SK-N-SH (cell line): ENCODE measurements around the gene AHCYL1.

Experiments
- CTCF ChIP-seq: fragments of 200-600 bp; sonication (generic); IDR thresholded peaks from 2 replicates; pipeline ENCODE4 v1.6.1; 2017; ENCODE audit warnings: antibody characterized with exemption, mild to moderate bottlenecking, moderate library complexity
- ELF1 ChIP-seq: IDR thresholded peaks from 2 replicates; pipeline ENCODE4 v1.4.0; 2012
- EZH2phosphoT487 ChIP-seq: fragments of 200-600 bp; sonication (generic); IDR thresholded peaks from 2 replicates; pipeline ENCODE4 v1.6.1; 2017; ENCODE audit warnings: low read depth, mixed run types, mild to moderate bottlenecking, antibody characterized with exemption, moderate library complexity, borderline replicate concordance
- FOXJ3 ChIP-seq: sonication (generic); formaldehyde crosslinking; IDR thresholded peaks from 2 replicates; pipeline ENCODE4 v1.5.1; 2020; ENCODE audit warnings: mild to moderate bottlenecking, missing genetic modification reagents
- GATA2 ChIP-seq: sonication (generic); formaldehyde crosslinking; IDR thresholded peaks from 2 replicates; pipeline ENCODE4 v1.5.0; 2020; ENCODE audit warnings: mild to moderate bottlenecking, missing genetic modification reagents
- MXI1 ChIP-seq: IDR thresholded peaks from 2 replicates; pipeline ENCODE4 v1.6.1; 2012; ENCODE audit warnings: mild to moderate bottlenecking, low read depth, low read length, improper control_type of control experiment
- RAD21 ChIP-seq: IDR thresholded peaks from 2 replicates; pipeline ENCODE4 v1.6.1; 2012; ENCODE audit warnings: mild to moderate bottlenecking, low read length
- TAF1 ChIP-seq: IDR thresholded peaks from 2 replicates; pipeline ENCODE4 v1.6.1; 2012; ENCODE audit warnings: low read depth, mild to moderate bottlenecking, low read length, moderate library complexity, borderline replicate concordance

GRCh38 chr1:109985247-109986053, 885 bp downstream of the AHCYL1 start:
- TF ChIP-seq MXI1 (no peak), CTCF (no peak), EZH2phosphoT487 (no peak), ELF1 (no peak), FOXJ3 (CRISPR knock-in tag) (no peak), GATA2 (no peak), TAF1 (no peak), RAD21 (no peak)
